ENCODE measurements around the gene SSBP3. TPM values are rescaled to one million over a fixed set of nuclear protein-coding genes. Genes with fewer than 3 reads are reported as not detected.
"Not testable (repeated sequence)": the region's sequence is repeated elsewhere in the genome, so short reads cannot be mapped to it uniquely, and the experiment has no call there.

SSBP3 gene
- total RNA-seq (ENCODE audit: insufficient read depth, low replicate concordance): 34.7 TPM

DNA sequence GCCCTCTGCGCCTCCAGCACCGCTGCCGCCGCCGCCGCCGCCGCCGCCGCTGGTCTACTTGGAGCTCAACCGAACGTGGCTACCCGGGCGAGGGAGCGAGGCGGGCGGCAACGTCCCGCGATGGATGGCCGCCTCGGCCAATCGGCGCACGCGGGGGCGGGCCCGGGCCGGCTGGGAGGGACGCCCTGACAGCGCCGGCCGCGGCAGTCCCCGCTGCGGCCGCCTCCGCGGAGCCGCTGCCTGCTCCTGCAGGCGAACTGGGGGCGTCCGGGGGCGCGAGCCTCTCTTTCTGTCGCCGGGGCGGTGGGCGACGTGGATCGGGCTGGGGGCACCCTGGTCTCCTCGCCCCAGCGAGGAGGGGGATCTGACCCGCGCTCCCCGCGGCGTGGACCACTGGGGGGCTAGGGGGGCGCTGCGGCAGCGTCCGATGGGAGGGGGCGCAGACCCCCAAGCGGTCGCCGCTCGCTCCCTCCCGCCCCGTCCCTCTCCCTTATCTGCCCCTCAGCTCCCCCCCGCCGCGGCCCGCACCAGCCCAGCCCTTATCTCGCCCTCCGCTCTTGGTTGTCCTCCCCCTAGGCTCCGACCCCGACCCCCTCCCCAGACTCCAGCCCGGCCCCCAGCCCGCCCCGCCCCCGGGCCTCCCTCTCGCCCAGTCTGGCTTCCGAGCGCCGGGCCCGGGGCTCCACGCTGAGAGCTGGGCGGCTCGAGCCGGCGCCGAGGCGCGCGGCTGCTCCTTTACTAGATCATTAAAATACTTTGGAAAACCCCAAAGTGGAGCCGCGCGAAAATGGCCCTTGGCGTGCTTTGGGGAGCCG, at the start of gene SSBP3:
TSS of gene SSBP3 (minus strand) at position 56 of the 815 bp plus-strand sequence.
- DNase-seq (ENCODE audit: low spot score): peak; percentile 96

DNA sequence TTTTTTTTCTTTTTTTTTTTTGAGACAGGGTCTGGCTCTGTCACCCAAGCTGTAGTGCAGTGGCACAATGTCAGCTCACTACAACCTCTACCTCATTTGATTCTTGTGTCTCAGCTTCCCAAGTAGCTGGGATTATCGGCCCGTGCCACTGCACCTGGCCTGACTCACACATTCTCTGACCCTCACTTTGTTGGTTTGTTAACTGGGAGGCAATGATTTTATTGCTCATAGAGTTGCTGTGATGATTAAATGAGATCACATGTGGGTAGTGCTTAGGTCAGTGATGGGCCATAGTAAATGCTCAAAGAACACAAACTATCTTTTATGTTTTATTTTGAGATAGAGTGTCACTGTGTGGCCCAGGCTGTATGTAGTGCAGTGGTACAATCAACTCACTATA, 47.3 kb upstream of the SSBP3 start:
- no peak for DNase-seq (ENCODE audit: low spot score)

DNA sequence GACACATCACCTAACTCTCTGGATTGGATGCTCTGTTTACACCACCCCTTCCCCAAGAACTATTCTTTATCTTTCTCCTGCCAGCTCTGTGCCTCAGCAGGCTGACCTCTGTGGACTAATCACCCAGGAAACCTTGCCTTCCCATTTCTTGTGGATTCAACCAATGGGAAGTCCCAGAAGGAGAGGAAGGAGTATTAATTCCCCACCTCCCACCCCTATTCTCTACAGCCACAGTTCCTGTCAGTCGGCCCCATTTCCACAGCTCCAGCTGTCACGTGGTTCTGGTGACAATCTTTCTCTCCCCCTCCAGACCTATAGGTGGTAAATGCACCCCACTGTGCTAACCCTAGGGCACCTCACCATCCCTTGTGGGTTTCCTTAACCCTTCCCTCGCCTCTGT, 46.8 kb upstream of the SSBP3 start:
- DNase-seq (ENCODE audit: low spot score): no peak

DNA sequence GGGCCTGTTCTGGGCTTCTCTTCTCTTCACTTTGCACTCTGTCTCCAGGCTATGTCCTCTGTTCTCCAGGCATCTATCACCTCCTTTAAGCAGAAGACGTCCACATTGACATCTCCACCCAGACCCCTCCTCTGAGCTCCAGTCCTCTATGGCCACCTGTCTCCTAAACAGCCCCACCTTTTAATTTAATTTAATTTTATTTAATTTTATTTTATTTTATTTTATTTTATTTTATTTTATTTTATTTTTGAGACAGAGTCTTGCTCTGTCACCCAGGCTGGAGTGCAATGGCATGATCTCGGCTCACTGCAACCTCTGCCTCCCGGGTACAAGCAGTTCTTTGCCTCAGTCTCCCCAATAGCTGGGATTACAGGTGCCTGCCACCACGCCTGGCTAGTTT, 43.2 kb upstream of the SSBP3 start:
- not testable (repeated sequence) for DNase-seq (ENCODE audit: low spot score)

DNA sequence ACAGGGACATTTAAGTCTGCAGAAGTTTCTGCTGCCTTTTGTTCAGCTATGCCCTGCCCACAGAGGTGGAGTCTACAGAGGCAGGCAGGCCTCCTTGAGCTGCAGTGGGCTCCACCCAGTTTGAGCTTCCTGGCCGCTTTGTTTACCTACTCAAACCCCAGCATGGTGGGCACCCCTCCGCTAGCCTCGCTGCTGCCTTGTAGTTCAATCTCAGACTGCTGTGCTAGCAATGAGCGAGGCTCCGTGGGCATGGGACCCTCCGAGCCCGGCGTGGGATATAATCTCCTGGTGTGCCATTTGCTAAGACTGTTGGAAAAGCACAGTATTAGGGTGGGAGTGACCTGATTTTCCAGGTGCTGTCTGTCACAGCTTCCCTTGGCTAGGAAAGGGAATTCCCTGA, 42.6 kb upstream of the SSBP3 start:
- DNase-seq (ENCODE audit: low spot score): not testable (repeated sequence)

DNA sequence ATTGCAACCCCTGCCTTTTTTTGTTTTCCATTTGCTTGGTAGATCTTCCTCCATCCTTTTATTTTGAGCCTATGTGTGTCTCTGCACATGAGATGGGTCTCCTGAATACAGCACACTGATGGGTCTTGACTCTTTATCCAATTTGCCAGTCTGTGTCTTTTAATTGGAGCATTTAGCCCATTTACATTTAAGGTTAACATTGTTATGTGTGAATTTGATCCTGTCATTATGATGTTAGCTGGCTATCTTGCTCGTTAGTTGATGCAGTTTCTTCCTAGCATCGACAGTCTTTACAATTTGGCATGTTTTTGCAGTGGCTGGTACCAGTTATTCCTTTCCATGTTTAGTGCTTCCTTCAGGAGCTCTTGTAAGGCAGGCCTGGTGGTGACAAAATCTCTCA, 40.9 kb upstream of the SSBP3 start:
- DNase-seq (ENCODE audit: low spot score): not testable (repeated sequence)

DNA sequence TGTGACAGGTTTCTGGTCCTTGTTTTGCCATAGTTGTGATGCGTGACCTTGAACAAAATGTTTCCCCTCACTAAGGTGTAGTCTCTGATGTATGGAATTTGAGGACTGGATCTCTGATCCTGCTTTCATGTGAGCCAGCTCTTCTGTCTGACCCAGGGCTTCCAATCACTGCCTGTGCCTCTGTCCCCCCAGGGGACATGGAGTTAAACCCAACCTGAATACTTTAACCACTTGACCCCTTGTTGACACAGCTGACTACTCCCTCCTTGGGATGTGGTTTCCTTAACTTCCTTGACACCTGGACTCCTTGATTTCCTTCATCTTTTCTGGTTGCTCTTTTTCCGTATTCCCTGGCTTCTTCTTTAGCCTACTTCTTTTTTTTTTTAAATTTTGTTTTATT, 36.0 kb upstream of the SSBP3 start:
- no peak for DNase-seq (ENCODE audit: low spot score)

DNA sequence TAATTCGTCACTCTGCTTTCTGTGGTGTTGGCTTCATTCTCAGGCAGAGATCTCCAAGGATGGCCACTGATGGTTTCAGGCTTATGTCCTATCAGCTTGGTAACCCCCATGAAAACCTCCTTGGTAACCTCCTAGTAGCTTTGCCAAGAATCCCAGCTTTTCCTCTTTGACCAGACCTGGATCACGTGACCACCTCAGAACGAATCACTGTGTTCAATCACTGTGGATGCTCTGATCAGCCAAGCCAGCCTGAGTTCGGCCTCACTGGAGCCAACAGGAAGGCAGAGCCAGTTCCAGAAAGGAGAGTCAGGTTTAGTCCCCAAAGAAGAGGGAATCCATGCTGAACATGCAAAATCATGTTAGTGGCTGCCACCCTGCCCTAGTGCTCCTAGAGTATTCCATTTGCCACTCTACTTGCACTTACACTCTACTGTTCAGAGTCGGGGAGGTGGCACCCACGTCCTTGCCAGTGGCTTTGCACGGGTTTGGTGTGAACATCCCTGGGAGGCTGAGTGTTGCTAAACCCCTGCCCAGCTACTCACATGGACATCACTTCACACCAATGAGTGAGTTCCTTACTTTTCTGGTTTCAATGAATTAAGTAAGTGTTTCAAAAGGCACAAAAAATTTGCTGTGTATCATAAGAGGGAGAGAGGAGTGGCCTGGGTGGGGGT, 33.5 kb upstream of the SSBP3 start:
- no peak for DNase-seq (ENCODE audit: low spot score)

DNA sequence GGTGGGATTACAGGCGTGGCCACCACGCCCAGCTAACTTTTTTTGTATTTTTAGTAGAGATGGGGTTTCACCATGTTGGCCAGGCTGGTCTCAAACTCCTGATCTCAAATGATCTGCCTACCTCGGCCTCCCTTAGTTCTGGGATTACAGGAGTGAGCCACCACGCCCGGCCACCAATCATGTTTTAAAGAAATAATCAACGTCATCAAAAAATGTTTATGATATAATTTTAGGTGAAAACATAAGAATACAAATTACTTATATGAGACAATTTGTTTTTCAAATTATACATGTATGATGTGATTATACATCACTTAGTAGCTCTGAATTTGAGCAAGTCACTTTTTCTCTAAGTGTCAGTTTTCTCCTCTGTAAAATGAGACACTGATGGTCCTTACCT, 31.6 kb upstream of the SSBP3 start:
- DNase-seq (ENCODE audit: low spot score): no peak

DNA sequence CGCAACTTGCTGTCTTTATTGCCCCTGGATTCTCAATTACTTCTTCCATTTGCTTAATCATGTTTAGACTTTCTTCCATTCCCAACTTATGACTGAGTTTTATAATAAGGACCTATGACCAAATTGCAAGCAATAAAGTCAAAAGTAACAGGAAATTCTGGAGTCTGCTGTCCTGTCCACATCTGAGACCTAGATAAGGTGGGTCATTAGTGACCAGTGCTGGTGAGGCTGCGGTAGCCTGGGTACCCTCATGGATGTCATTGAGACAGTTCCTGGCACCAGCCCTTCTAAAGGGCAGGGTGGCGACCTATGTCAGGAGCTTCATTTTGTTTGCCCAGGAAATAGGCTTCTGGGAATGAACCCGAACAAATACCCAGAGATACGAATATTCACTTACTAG, 30.6 kb upstream of the SSBP3 start:
- no peak for DNase-seq (ENCODE audit: low spot score)

DNA sequence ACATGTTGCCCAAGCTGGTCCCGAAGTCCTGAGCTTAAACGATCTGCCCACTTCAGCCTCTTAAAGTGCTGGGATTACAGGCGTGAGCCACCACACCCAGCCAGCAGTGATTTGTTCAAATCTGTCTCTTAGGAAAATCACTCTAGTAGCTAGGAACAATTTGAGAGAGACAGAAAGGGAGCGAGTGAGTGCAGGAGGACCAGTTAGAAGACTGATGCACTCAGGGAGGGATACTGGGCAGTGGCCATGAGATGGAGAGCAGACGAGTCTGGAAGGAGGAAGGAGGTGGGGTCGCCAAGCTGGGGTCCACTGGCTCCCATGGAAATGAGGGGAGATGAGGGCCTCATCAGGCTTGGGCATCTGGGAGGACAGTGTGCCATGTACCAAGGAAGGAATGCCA, 23.6 kb upstream of the SSBP3 start:
- peak; percentile 37 for DNase-seq (ENCODE audit: low spot score)

DNA sequence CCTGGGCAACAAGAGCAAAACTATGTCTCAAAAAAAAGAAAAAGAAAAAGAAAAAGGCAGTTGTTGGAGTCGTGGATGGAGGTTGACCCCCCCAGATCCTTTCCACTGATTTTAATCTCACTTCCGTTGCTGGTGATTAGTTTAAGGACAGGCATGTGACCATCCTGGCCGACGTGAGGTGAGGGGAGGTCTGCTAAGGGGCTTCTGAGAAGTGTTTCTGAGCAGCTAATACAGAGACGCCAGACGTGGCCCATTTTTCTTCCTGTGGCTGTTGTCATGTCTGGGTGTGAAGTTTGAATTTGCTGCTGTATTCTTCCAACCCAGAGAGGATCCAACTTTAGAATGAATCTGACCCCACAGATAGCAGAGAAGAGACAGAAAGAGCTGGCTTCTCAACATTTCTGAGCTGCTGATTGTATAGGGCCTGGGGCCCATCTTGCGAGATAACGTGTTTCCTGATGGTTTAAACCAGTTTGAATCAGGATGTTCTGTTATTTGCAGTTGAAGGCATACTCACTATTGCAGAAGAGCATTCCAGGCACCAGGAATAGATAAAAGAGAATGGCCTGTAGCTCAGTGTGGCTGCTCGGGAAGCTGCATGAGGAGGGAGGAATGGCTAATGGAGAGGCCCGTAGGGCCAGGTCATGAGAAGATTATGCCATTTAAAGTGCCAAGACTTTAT, 22.8 kb upstream of the SSBP3 start:
- DNase-seq (ENCODE audit: low spot score): peak; percentile 85

DNA sequence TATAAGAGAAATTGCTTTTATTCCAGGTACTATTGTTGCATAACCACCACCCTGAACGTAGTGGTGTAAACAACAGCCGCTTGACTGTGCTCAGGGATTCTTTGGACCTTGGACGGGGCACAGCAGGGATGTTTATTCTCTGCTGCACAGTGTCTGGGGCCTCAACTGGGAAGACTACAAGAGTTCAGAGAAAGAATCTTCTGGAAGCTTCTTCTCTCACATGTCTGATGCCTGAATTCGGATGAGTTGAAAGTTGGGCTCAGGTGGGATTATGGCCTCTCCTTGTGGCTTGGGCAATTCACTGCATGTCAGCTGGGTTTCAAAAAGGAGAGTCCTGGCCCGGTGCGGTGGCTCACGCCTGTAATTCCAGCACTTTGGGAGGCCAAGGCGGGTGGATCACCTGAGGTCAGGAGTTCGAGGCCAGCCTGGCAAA, 19.0 kb upstream of the SSBP3 start:
- DNase-seq (ENCODE audit: low spot score): no peak

DNA sequence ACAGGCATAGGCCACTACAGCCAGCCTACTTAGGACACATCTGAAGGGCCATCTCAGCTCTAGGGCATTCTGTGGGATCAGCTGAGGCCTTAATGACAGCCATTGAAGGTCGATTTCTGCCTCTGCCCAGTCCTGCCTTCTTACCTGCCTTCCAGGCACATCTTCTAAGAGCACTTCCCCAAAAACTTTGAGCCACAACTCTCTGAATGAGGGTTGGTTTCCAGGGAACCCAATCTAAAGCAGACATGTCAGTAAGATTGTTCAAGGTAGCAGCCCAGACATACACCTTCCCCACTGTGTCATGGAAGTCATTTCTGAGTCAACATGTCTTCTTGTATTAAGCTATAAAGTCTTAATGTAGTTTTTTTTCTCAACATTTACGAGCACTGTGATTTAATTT, 18.2 kb upstream of the SSBP3 start:
- no peak for DNase-seq (ENCODE audit: low spot score)

DNA sequence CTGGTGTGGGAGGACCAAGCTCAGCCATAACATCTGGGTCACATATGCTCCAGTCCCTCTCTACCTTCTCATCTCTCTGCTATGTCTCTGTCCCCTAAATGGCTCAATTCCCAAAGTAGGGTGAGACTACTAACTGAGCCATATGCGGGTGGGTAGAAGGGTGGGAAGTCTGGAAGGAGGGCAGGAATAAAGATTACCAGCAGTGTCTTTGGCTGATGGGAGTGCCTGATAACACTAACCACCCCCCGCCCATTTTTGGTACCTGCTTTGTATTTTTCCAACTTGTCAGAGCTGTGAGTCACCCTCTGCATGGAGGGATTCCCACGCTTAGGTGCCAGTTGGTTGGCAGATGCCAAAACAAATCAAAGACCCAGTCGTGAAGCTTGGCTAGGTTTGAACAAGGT, 14.9 kb upstream of the SSBP3 start:
- no peak for DNase-seq (ENCODE audit: low spot score)

DNA sequence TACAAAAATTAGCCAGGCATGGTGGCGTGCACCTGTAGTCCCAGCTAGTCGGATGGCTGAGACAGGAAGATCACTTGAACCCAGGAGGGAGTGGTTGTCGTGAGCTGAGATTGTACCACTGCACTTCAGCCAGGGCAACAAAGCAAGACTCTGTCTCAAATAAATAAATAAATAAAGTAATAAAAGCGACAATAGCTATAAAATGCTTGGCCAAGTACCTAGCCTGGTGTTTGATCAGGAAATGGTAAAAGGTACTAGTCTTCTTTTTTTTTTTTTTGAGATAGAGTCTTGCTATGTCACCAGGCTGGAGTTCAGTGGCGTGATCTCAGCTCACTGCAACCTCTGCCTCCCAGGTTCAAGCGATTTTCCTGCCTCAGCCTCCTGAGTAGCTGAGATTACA, 12.4 kb upstream of the SSBP3 start:
- not testable (repeated sequence) for DNase-seq (ENCODE audit: low spot score)

DNA sequence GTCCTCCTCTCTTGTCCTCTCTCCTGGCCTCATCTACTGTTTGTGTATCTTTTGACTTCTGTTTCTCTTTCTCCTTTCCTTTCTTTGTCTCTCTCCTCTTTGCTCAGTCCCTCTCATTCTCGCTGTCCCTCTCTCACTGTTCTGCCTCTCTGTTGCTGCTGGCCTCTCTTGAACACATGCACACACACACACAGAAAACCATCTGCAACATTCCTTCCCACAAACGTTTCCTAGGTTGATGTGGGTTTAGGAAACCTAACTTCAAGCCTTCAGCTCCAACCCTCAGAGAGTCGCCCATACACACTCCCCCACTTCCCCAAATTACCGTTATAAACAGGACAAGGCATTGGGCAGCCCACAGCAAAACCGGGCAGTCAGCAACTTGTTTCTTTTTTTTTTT, 10.9 kb upstream of the SSBP3 start:
- peak; percentile 14 for DNase-seq (ENCODE audit: low spot score)

DNA sequence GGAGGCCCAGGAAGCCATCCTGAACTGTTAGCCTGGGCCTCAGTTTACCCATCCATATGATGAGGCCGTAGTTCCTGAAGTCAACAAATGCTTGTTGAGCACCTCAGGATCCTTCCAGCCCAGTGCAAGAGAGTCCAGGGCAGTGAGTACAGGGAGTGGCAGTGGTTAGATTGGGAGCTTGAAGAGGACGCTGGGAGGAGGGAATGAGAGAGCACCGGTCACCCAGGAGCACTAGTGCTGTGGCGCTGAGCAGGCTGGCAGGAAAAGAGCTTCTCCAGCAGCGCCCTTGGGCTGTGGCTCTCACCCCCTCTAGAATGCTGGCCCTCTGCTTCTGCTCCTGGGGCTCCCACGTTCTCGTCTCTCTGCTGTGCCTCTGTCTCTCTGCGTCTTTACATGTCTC, 10.2 kb upstream of the SSBP3 start:
- no peak for DNase-seq (ENCODE audit: low spot score)

DNA sequence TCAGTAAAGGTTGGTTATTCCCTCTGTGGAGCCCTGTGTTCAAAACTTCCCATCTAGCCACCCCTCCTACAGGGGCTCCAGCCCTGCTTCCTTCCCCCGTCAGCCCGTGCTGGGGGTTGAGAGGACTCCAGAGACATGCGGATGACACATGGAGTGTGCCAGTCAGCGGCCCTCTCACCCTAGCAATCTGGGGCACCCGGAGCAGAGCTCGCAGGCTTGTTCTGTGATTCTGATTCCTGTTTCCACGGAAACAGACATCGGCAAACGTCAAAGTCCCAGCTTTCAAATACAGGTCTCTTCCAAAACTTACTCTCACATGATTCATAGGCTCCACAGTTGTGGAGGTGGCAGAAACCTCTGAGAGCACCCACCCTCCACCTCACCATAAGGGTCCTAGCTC, 9.8 kb upstream of the SSBP3 start:
- no peak for DNase-seq (ENCODE audit: low spot score)

DNA sequence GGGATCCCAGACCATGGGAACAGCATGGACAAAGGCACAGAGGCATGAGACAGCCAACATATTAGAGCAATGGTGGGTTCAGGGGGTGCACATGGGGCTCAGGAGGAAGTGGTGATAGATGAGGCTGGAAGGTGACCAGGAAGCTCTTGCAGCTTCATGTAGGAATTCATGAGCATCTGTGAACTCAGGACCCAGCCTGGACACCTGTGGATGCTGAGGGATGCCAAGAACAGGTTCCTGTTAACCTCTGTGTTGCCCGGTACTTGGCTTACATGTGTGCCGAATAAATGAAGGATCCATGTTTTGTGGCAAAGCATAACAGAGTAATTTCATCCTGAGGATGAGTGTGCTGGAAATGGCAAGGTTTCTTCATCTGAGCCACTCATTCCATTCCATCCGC, 9.3 kb upstream of the SSBP3 start:
- no peak for DNase-seq (ENCODE audit: low spot score)

DNA sequence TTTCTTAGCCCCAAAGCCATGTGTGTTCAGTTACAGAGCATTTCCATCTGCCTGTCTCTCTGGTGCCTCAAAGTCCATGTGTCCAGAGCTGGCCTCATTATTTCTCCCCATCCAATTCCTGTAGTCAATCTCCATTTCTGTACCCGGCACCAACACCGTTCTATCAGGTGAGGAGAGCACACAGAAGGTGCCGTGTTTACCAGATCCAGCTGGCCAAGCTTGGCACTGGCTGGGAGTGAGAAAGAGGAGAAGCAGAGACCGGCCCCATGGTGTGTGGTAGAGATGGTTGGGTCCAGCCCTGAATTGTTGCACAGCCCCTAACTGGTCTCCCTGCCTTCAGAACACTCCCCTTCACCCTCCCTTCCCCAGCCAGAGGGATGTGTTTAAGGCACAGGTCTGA, 7.5 kb upstream of the SSBP3 start:
- no peak for DNase-seq (ENCODE audit: low spot score)

DNA sequence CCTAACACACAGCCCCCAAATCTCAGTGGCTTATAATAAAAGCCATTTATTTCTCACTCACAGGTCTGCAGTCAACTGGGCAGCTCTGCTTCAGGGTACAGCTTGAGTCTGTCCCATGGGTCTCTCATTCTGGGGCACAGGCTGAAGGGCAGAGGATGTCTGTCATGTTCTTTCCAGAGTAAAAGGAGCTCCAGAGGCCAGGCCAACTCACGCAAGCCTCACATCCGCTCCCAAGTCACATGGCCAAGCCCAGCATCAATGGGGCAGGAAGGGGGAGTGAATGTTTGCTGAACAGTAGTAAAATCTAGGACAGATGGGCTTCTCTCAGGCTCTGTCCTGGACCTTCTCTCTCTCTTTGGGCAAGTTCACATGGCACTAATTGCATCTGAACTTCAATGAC, 7.1 kb upstream of the SSBP3 start:
- DNase-seq (ENCODE audit: low spot score): peak; percentile 75

DNA sequence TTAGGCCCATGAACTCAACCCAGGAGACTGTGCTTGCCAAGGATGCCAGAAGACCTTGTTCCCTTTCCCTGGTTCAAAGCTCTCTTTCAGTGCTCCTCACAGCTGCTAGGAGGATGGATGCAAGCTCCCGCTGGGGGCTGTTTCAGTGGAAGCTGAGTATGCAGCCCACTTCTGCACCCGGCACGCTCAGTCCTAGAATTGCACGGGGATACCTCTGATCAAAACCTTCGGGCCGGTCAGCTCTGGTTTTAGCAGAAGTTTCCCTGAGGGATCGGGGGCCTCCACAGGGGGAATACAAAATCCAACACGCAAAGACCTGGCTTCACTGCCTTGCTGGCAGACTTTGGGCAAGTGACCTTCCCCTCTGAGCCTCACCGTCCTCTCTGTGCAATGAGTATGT, 4.2 kb upstream of the SSBP3 start:
- DNase-seq (ENCODE audit: low spot score): no peak
